NCI-H1092 (cell line): ENCODE data around the gene FRMD1.

Source experiments
- DNase-seq: peaks from one replicate; lab custom pipeline; 2025; lab: John Stamatoyannopoulos, UW

Gene FRMD1

DNA sequence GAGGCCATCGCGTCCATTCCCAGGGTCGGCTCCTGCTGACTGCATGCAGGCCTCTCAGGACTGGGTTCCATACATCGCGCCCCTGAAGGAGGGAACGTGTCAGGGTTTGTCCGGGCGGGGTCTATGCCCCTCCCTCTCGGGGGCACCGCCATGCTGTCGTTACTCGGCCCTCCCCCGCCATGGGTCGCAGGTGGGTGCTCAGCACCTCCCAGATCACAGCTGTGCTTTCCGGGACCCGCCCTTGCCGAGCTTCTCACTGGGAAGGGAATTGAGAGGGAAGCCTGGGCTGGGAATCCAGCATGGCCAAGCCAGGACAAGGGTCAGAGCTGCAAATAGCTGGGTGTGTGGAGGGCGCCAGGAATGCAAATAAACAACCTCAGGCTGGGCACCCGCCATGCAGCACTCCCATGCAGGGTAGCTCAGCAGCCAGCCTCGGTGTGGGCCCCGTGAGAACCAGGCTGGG lies at the start of gene FRMD1:
FRMD1 (minus strand) TSS at position 270 of the 463 bp plus-strand sequence; CDS start at position 152, 118 bp downstream.
- DNase-seq: no peak

DNA sequence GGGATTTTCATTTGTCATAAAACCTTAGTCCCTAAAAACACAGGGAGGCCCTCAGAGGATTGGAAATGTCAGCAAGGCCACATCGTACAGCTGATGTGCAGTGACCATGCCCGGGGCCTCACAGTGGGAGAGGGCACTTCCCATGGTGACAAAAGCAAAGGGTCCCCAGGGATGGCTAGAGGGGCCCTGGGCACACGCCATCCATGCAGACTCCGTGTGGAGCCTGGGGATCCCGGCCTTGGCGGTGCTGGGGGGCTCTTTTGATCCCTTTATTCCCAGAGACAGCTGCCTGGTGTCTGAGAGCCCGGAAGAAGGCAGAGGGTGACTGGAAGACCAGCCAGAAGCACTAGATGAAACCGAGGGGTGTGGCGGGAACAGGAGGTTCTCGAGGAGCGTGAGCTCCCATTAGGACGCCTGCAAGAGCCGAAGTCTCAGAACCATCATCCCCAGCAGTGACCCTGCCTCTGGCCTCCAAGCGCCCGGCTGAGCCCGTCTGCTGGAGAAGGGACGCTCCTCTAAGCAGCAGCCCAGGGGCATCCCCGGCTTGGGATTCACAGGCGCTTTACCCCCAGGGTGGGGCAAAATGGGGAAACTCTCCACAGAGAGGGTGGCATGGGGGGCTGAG lies 49.1 kb upstream of the FRMD1 start:
- DNase-seq: no peak

DNA sequence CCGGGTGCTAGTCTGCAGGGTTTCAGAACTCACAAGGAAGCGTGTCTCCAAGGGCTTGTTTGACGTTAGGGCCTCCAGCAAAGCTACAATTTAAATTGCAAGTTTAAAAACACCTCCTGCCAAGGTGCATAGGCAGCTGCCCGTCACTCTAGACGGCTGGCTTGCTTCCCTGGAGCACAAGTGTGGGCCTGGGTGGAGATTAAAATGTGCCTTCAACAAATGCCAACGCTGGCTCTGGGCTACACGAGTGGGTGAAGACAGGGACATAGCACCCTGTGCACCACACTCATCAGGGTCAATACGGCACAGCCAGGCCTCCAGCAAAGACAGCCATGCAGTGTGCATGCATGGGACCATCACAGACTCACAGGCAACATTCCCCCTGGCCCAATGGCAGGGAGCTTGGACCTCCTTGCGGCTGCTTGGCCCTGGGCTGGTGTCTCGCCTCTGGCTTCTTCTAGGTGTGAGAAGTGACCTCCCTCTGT lies 48.4 kb upstream of the FRMD1 start:
- no peak for DNase-seq

DNA sequence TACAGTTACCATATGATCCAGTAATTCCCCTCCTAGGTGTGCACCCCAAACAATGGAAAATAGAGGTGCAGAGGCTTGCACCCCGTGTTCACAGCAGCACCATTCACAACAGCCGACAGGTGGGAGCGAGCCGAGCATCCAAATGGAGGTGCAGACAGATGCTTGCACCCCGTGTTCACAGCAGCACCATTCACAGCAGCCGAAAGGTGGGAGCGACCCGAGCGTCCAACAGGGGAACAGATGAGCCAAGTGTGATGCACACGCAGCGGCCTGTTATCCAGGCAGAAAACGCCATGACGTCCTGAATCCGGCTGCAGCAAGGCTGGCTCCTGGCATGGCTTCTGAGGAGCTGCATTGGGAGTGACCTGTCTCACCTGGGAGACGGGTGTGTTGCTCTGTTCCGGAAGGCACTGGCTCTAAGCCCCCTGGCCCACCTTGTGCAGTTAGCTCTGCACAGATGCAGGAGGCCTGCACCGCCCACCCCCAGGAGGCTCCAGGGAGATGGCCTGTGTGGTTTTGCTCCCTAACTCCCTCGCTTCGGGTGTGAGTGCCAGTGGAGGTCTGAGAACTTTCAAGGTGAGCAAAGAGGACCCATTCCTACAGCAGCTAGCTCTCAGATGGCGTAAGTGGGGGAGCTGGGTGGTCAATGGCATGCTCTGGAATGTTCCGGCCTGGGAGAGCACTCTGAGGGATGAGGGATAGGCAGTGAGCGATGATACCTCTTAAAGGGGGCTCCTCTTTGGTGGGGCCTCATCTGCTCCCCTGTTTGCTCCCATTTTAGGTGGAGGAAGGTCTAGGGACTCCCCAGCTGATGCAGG lies 47.8 kb upstream of the FRMD1 start:
- no peak for DNase-seq

DNA sequence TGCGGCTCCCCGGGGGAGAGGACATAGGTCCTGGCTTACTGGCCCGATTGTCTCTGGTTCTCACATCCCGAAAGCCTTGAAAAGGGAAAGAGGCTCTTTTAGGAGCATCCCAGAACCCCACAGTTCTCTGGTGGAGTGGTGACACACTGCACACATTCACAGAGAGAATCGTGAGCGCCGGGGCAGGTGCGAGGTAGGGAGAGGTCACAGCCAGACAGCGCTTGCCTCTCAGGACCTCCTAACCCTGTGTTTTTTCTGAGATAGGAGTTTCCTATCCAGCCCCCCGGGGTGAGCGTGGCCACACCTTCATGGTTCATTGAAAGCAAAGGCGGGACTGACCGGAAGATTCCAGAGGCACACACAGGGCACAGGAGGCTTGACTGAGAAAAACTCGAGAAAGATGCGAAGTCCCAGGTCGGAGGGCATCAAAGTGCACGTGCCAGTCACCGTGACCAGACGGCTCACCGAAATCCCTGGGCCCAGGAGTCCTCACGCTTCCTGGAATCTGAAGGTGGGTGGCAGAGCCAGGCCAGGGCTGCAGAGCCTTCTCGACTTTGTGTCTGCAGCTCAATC lies 46.5 kb upstream of the FRMD1 start:
- DNase-seq: no peak

DNA sequence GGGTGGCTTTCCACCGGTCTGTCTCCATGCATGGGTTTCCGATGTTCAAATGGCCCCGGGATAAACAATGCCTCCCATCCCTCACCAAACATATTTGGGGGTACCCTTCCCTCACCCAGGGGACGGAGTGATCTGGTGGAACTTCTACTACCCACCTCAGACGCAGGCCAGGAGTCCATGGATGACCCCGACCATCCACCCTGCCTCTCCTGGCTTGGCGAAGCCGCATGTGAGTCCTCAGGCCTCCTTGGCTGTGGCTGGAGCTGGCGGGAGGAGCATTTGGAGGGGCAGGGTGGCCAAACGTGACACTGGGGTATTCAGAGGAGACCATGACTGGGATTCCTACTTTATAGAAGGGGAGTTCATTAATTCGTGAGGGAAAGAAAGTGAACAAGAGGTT lies 45.9 kb upstream of the FRMD1 start:
- no peak for DNase-seq

DNA sequence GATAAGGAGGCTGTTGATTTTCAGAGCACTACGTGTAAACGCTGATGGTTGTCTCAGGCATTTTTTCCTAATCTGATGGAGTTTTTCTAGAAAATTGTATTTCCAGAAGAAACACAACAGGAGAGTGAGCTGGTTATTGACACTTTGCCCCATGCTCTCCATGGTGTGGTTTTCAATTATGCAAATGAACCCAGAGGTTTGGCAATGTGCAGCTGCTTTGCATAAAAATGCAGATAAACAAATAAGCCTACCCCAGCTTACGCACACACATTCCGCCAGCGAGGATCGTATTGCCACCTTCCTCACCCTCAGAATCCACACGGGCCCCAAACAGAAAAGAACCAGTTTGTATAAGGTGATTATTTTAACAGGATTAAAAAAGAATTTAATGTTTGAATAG lies 45.1 kb upstream of the FRMD1 start:
- DNase-seq: no peak

DNA sequence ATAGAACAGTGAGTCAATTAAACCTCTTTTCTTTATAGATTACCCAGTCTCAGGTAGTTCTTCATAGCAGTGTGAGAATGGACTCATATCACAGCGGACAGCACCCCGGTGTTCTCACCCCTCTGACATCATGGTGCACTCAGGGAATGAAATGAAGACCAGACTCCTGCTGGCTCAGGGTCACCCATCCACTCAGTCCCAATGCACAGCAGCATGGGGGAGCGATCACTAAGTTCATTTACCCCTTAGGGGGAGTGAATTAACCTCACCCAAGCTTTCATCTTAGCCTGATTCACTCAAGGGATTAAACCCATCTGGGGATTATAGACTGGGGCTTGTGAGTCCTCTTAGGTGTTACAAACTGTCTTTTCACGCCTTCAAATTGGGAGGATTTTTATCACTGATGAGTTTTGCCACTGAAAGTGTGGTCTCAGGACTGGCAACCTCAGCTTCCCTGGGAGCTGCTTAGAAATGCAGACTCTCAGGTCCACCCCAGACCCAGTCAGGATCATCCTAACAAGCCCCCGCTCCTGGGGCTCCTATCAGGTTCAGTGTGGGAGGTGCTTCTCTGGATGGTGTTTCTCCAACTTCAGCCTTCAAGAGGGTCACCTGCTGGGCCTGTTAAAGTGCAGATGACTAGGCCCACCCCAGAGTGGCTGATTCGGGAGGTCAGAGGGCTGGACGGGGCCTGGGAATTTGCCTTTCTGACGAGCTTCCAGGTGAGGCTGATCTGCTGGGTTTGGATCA lies 44.3 kb upstream of the FRMD1 start:
- no peak for DNase-seq

DNA sequence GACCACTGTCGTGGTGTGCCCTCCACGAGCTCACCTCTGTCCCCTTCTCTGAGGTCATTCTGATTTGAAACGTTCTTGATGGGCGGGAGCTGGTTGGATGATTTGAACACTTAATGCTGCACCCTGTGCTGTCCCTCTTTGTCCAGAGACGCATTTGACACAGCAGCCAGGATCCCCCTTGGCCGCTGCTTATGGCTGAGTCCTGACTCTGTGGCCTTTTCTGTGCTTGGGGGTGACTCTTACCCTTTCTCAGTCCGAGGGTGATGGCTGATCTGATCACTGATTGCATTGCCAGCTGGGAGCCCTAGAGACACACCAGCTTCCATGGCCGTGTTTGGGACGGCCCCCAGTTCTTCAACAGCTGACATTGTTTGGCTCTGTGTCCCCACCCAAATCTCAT lies 43.5 kb upstream of the FRMD1 start:
- DNase-seq: no peak

DNA sequence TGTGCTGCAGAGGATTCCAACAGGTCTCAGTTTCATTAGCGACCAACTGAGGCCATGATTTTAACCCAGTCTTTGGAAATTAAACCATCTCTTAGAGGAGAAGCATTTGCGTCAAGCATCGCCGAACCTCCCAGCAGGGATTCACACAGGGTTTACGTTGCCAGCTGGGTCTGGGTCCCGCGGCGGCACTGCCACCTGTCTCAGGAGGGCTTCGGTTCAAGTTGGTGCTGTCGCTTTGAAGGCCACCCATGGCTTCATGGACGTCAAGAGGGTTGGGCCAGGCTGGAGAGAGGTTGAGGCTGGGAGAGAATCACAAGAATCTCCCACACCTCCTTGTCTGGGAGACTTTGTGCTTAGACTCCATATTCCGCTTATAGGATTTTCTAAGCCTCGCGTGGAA lies 43.0 kb upstream of the FRMD1 start:
- no peak for DNase-seq

DNA sequence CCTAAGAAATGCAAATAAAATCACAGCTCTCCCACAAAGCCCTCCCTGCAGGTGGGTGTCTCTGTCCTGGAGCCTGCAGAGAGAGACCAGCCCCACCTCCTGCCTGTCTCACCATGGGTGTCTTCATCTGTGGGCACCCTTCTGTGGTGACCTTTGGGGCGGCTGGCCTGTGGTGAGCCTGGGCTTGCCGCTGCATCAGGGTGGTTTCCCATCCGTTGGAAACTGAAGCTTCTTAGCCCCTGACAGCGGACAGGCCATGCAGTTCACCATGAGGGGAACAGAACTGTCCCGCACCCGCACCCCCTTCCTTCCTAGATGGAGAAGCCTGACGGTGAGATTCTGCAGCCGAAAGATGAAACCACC lies 42.3 kb upstream of the FRMD1 start:
- no peak for DNase-seq

DNA sequence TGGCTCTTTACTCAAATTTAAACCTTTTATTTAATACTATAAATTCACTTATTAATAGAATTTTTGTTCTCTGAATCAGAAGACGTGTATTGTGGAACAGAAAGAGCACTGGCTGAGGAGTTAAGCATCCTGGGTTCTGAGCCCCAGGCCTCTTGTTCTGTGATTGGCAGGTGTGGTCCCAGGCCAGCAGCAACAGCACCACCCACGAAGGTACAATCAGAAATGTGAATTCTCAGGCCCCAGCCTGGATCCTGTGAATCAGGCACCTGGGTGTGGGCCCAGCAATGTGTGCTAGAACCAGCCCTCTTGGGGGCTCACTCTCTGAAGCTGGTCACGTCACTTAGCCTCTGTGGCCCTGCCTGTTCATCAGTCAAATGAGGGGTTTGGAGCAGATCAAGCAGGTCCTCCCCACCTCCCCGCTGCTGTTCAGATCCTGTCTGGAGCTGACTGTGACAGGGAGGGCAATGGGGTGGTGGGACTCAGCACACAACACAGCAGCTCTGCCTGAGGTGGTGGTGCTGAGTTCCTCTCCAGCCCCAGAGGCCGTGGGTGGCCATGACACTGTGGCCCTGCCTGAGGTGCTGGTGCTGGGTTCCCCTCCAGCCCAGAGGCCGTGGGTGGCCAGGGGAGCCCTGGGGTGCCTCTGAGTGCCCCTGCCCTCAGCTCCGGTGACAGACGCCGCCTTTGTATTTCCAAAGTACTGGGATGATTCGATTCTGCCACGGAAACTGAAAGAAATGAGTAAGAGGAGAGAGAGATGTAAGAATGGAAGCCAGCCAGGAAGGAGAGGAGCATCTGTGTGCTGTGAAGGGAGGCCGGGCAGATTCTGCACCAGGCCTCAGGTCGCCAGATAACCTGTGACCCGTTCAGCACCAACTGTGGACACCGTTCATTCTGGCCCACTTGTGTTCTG lies 41.6 kb upstream of the FRMD1 start:
- DNase-seq: no peak

DNA sequence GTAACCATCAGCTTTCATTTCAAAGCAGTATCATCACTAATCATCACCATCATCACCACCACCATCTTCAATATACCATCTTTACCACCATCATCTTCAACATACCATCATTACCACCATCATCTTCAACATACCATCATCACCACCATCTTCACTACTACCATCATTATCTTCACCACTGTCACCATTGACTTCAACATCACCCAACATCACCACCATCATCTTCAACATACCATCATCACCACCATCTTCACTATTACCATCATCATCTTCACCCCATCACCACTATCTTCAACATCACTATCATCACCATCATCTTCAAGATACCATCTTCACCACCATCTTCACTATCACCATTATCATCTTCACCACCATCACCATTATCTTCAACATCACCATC lies 40.5 kb upstream of the FRMD1 start:
- DNase-seq: no peak

DNA sequence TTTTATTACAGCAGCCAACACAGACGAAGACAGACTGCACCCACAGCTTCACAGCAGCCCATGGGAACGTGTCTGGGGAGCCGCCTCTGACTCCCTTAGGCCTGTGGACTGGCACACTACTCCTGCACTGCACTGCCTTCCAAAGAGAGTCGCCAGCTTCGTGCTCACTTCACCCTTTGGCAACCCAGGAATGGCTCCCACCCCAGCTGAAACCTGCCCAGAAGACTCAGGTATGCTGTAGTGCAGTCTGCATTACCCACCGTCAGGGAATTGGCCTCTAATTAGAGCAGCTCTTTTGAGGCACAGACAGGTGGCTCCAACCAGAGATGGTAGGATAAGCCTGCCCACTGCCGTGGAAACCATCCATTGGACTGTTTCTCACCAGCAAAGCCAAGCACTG lies 39.9 kb upstream of the FRMD1 start:
- no peak for DNase-seq

DNA sequence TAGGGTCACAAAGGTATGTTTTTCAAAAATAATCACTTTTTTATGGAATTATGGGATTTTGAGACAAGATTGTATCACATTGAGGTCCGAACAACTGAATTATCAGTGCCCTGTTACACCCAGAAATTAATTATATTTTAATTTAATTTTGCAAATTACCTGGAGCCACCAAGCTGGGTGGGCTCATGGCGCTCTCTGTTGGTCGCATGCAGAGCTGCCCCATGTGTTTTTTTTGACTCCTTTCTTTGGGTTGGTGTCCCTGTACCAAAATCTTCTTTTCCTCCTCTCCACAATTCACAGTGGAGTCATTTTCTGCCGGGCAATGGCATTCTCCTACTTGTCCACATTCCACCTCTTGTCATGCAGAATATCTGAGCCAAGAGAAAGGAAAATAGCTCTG lies 38.9 kb upstream of the FRMD1 start:
- DNase-seq: no peak

DNA sequence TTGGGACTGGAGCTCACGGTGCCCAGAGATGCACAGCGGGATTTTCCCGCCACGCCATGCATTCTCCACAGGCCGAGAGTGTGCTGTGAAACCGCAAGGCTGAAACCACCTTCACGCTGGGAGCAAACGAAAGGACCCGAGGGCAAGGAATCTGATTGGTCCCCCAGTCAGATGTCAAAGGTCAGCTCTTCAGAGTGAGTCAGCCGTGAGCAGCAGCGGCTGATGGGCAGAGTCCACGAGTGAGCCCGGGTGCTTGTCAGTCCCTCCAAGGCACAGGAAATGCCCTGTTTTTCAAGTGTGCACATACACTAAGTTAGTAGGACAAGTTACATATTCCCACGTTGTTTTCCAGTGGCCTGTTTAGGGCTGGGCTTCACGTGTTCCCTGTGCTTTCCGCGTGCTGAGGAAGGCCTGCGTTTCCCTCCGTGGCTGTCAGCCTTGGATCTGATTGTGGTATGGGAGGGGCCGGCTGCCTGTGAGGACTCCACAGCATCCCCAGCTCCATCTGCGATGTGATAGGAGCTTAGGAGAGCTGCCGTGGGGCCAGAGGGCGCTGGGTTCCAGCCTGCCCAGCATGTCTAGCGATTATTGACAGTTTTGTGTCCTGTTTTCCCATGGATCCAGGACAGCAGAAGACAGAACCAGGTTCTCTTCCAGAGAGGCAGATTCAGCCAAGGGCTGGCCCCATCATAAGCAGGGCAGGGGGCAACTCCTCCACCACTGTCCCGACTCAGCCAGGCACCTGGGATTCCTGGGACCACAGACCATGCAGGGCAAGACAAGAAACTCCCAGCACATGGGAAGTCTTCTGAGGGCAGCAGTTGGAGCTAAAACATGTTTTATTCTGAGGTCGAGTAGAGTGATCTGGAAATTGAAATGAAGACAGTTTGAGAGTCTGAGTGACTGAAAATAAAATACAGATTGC lies 38.2 kb upstream of the FRMD1 start:
- no peak for DNase-seq

DNA sequence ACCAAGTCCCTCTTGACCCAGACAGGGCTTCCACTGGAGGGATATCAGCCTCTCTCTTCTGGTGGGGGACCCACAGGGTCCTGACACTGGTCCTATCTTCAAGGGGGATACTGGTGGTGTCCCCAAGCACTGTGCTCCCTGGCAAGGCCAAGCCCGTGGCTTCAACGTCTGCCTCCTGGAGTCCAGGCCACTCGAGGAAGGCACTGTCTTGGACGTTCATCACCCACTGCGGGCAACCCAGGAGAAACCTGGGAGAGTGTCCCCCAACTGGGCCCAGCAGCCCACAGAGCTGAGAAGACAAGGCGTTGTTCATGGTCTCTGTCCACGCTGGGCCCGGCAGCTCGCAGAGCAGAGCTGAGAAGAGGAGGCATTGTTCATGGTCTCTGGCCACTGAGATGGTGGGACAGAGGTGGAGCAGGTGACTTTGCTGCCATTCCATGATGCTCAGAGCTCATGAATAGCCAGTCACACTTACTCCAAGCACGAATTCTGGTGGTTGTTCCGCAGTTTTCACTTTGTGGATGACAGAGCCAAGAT lies 37.5 kb upstream of the FRMD1 start:
- no peak for DNase-seq

DNA sequence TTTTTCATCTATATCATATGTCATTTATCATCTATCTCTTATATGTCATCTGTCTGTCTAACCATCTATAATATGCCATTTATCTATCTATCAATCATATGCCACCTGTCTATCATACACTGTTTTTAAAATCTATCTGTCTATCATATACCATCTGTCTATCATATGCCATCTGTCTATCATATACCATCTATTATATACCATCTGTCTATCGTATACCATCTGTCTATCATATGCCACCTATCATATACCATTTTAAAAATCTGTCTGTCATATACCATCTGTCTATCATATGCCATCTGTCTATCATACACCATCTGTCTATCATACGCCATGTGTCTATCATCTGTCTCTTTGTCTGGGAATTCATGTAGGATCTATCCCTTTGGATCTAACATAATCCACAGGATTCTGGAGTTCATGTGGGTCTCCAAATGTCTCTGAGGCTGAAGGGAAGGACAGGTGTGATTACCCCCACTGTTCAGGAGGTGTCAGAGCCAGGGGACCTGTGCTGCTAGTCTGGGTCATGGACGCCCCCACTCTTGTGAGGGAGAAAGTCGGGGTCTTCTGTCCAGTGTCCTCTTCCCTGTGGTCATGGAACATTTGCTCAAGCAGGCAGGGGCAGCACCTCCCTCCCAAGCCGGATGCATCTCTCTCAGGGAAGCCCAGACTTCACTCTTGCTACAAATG lies 36.9 kb upstream of the FRMD1 start:
- no peak for DNase-seq

DNA sequence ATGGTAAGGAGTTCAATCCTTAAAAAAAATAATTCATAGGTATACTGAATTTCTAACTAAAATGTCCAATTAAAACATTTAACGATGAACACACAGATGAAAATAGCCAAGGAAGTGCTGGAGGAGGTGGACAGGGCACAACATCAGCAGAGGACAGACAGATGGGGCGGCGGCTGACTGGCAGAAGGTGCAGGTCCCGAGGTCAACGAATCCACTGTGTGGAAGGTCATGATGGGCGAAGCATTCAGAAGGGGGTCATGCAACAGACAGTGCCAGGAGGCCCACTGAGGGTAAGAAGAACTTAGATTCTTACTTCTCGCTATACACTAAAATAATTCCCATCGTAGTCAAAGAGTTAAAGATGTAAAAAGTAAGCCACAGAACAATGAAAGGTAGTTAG lies 34.2 kb upstream of the FRMD1 start:
- no peak for DNase-seq
